Left ventricle myocardium inferior (tissue), 1 donor: Measurements from ENCODE around the gene PARD6G. TPM values are rescaled to one million over a fixed set of nuclear protein-coding genes. Genes with fewer than 3 reads are reported as not detected.

Experiments used
- DNase-seq: peaks from one replicate; pipeline ENCODE4 v3.0.0-alpha.2; 2020
- H3K27ac ChIP-seq: fragments of 200-600 bp; replicated peaks from 2 replicates; pipeline ENCODE4 v1.8.0; 2021
- H3K27me3 ChIP-seq: fragments of 200-600 bp; 2 replicates; pipeline ENCODE4 v1.8.0; 2021; ENCODE audit warnings: low read depth
- H3K36me3 ChIP-seq: fragments of 200-600 bp; 2 replicates; pipeline ENCODE4 v1.8.0; 2021
- H3K4me1 ChIP-seq: fragments of 200-600 bp; 2 replicates; pipeline ENCODE4 v1.8.0; 2021
- H3K4me3 ChIP-seq: fragments of 200-600 bp; 2 replicates; pipeline ENCODE4 v1.8.0; 2021; ENCODE audit warnings: mild to moderate bottlenecking, moderate library complexity
- H3K9me3 ChIP-seq: fragments of 200-600 bp; replicated peaks from 2 replicates; pipeline ENCODE4 v1.8.0; 2021
- intact Hi-C: fragments of 100-400 bp; cut with micrococcal nuclease; formaldehyde crosslinking; loops from one replicate; pipeline ENCODE4 v1.11.0; 2022
- total RNA-seq: library from RNA; stranded (reverse); fragmentation: NEBNext Ultra II Directional; extraction: Animal tissue kit (Norgen Biotek cat#: 25700); gene quantifications from one replicate; pipeline ENCODE4 v1.2.1, GENCODE V29; 2021
- TF ChIP-seq, protein P1 (sequence below): fragments of 200-600 bp; IDR thresholded peaks from 2 replicates; pipeline ENCODE4 v1.8.0; 2021; ENCODE audit warnings: antibody characterized with exemption, mild to moderate bottlenecking, borderline replicate concordance
- donor health status: DM: no; HTN: yes; CAD: no; lungs with severe emphysema.

The PARD6G gene
- total RNA-seq, 1 donor from 2014 or later = 2.0 TPM

DNA sequence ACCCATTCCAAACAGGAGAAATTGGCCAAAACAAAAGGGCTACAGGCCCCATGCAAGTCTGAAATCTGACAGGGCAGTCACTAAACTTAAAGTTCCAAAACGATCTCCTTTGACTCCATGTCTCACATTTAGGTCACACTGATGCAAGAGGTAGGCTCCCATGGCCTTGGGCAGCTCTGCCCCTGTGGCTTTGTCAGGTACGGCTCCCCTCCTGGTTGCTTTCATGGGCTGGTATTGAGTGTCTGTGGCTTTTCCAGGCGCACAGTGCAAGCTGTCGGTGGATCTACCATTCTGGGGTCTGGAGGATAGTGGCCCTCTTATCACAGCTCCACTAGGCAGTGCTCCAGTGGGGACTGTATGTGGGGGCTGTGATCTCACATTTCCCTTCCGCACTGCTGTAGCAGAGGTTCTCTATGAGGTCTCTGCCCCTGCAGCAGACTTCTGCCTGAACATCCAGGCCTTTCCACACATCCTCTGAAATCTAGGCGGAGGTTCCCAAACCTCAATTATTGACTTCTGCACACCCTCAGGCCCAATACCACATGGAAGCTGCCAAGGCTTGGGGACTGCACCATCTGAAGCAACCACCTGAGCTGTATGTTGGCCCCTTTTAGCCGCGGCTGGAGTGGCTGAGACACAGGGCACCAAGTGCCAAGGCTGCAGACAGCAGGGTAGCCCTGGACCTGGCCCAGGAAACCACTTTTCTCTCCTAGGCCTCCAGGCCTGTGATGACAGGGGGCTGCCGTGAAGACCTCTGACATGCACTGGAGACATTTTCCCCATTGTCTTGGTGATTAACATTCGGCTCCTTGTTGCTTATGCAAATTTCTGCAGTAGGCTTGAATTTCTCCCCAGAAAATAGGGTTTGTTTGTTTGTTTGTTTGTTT is 28.7 kb downstream of the PARD6G start:
- peaks cover 29% of the 10 kb centered on the region for H3K9me3 ChIP-seq
- H3K4me1 ChIP-seq = no peaks in the 10 kb centered on the region
- H3K4me3 ChIP-seq = no peak overlapping the region
- H3K27me3 ChIP-seq = no peaks in the 10 kb centered on the region
- no peaks in the 10 kb centered on the region for H3K36me3 ChIP-seq
- H3K27ac ChIP-seq = no peak overlapping the region
- TF ChIP-seq, protein P1, sequence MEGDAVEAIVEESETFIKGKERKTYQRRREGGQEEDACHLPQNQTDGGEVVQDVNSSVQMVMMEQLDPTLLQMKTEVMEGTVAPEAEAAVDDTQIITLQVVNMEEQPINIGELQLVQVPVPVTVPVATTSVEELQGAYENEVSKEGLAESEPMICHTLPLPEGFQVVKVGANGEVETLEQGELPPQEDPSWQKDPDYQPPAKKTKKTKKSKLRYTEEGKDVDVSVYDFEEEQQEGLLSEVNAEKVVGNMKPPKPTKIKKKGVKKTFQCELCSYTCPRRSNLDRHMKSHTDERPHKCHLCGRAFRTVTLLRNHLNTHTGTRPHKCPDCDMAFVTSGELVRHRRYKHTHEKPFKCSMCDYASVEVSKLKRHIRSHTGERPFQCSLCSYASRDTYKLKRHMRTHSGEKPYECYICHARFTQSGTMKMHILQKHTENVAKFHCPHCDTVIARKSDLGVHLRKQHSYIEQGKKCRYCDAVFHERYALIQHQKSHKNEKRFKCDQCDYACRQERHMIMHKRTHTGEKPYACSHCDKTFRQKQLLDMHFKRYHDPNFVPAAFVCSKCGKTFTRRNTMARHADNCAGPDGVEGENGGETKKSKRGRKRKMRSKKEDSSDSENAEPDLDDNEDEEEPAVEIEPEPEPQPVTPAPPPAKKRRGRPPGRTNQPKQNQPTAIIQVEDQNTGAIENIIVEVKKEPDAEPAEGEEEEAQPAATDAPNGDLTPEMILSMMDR = no peak
- no peak for DNase-seq
- intact Hi-C loops = no loop called here

DNA sequence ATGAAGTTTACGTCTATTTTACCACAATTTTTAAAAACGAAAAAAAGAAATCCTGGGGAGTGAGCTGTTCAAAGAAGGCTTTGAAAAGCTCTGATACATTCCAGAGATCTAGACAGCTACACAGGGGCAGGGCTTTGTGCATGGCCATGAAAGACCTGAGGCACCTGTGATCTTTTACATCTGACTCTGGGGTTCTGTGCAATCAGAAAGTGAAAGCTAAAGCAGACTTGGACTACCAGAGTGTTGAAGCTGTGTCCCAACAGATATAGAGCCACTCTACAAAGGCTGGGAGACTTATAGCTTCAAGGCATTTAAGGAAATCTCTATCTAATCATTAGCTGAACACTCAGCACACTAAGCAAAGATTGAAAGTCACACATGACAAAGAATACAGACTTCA is 34.1 kb downstream of the PARD6G start:
- no peak for DNase-seq
- TF ChIP-seq, protein P1 = no peak
- Histone ChIP-seq H3K9me3 (peaks cover 18% of the 10 kb centered on the region), H3K27me3 (peaks cover 6% of the 10 kb centered on the region), H3K4me3 (no peak overlapping the region), H3K36me3 (no peaks in the 10 kb centered on the region), H3K4me1 (no peaks in the 10 kb centered on the region), H3K27ac (no peak overlapping the region)
- intact Hi-C loops = no loop called here

DNA sequence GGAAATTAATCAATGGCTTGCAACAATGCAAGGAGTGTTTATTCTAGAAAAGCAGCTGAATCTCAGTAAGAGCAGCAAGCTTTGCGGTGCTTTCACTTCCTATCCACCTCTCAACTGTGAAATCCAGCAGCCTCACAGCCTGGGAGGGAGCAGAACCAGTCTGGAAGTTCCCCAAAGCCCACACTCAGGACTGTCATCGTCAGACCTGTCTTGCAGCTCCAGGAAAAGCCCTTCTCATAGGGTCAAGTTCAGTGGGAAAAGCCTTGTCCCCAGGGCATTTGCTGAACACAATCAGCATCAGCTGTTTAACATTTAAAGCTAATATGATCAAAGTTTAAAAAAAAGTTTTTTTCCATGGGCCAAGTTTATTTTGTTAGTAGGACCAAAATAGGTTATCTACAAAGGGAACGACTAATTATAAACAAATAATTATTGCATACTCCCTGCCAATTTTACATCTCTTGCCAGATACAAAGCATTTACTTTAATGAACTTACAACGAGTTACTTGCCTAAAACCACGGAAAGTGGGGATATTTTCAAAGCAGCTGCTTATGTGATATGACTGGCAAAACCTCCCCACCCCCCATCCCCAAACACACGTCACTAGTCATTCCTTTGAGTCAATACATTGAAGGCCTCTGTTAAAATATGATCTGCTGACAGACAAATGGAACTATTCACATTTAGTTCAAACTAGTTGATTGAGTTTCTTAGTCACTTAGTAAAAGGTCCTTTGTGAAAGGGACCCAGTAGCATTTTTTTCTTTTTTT is 36.8 kb downstream of the PARD6G start:
- H3K4me1 ChIP-seq = no peaks in the 10 kb centered on the region
- H3K36me3 ChIP-seq = no peaks in the 10 kb centered on the region
- H3K4me3 ChIP-seq = no peak overlapping the region
- intact Hi-C loops = no loop called here
- peaks cover 18% of the 10 kb centered on the region for H3K9me3 ChIP-seq
- peaks cover 6% of the 10 kb centered on the region for H3K27me3 ChIP-seq
- TF ChIP-seq, protein P1 = no peak
- H3K27ac ChIP-seq = no peak overlapping the region
- no peak for DNase-seq

DNA sequence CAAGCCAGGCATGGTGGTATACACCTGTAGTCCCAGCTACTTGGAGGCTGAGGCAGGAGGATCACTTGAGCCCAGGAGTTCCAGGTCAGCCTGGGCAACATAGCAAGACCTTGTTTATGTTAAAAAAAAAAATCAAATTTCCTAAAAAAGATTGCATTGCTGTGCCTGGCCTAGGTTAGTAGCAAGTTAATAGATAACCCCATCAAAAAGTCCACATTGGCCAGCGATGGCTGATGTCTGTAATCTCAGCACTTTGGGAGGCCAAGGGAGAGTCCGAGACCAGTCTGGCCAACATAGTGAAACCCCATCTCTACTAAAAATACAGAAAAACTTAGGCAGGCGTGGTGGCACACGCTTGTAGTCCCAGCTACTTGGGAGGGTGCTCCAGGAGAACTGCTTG is 38.7 kb downstream of the PARD6G start:
- TF ChIP-seq, protein P1 = no peak
- peaks cover 17% of the 10 kb centered on the region for H3K27me3 ChIP-seq
- no peak for DNase-seq
- H3K4me1 ChIP-seq = no peaks in the 10 kb centered on the region
- H3K9me3 ChIP-seq = peaks cover 3% of the 10 kb centered on the region
- intact Hi-C loops = no loop called here
- no peaks in the 10 kb centered on the region for H3K36me3 ChIP-seq
- H3K27ac ChIP-seq = no peak overlapping the region
- no peak overlapping the region for H3K4me3 ChIP-seq

DNA sequence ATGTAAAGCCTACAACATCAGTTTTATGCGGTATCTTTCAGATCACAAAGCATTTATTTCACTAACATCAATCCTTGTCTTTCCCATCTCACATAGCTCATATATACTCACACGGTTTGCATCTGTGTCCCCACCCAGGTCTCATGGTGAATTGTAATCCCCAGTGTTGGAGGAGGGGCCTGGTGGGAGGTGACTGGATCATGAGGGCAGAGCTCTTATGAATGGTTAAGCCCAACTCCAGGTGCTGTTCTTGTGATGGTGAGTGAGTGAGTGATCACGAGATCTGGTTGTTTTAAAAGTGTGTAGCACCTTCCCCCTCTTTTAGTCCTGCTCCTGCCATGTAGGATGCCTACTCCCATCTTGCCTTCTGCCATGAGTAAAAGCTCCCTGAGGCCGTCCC is 42.0 kb downstream of the PARD6G start:
- Histone ChIP-seq H3K27ac (no peak overlapping the region), H3K4me1 (no peaks in the 10 kb centered on the region), H3K9me3 (no peaks in the 10 kb centered on the region), H3K27me3 (peaks cover 24% of the 10 kb centered on the region), H3K36me3 (no peaks in the 10 kb centered on the region), H3K4me3 (no peak overlapping the region)
- TF ChIP-seq, protein P1 = no peak
- intact Hi-C loops = no loop called here
- no peak for DNase-seq
